Adrenal gland (tissue), 12 donors: Measurements from ENCODE around the gene TNFRSF19. TPM values are rescaled to one million over a fixed set of nuclear protein-coding genes. Genes with fewer than 3 reads are reported as not detected.

Source experiments
- DNase-seq, 7 donors: peaks; one replicate each; pipeline ENCODE4 v3.0.0-alpha.2; 2019 to 2020
- H3K27ac ChIP-seq, 5 donors: fragments of 200-600 bp; sonication (generic) in 4 of 5; 1 replicate in 3 of 5; 2 replicates in 2 of 5; pipeline versions ENCODE4 v1.5.1 to v1.8.0; 2016 to 2020; ENCODE audit warnings: mild to moderate bottlenecking in 1 of 5
- H3K27me3 ChIP-seq: fragments of 200-600 bp; 2 replicates; pipeline ENCODE4 v1.8.0; 2021
- H3K36me3 ChIP-seq, 2 donors: fragments of 200-600 bp; replicated peaks in 1 of 2; 1 replicate in 1 of 2; 2 replicates in 1 of 2; pipeline versions ENCODE4 v1.5.1 to v1.8.0; 2018 to 2022
- H3K4me1 ChIP-seq, 2 donors: fragments of 200-600 bp; replicated peaks in 1 of 2; 1 replicate in 1 of 2; 2 replicates in 1 of 2; pipeline versions ENCODE4 v1.5.1 to v1.8.0; 2018 to 2021
- H3K4me3 ChIP-seq, 4 donors: fragments of 200-600 bp; sonication (generic) in 3 of 4; one replicate each; pipeline ENCODE4 v1.5.1; 2016 to 2018
- H3K9me3 ChIP-seq, 3 donors: fragments of 200-600 bp; sonication (generic) in 1 of 3; replicated peaks in 1 of 3; 1 replicate in 2 of 3; 2 replicates in 1 of 3; pipeline versions ENCODE4 v1.5.1 to v1.8.0; 2016 to 2021
- CTCF ChIP-seq, 6 experiments: fragments of 450-650 bp in 4 of 6; fragments of 200-600 bp in 2 of 6; sonication (generic) in 1 of 6; IDR thresholded peaks; 1 replicate in 5 of 6; 2 replicates in 1 of 6; pipeline versions ENCODE4 v1.5.1 to v1.8.0; 2016 to 2021; ENCODE audit warnings: antibody characterized with exemption in 6 of 6, mild to moderate bottlenecking in 2 of 6, moderate library complexity in 1 of 6
- POLR2A ChIP-seq, 2 donors: fragments of 450-650 bp; IDR thresholded peaks; one replicate each; pipeline ENCODE4 v1.6.1; 2017; ENCODE audit warnings: antibody characterized with exemption in 2 of 2, mild to moderate bottlenecking in 2 of 2, moderate library complexity in 1 of 2
- WGBS, 4 donors: extraction: QIAGEN DNeasy Blood & Tissue Kit in 2 of 4; methylation state at CpG; one replicate each; pipeline versions ENCODE4 v1.1.5 to v1.1.7; 2013 to 2017; 5-methylcytosine and 5-hydroxymethylcytosine counted together
- intact Hi-C, 2 donors: fragments of 100-400 bp; cut with DNase I; formaldehyde crosslinking; loops; one replicate each; pipeline versions ENCODE4 v1.14.1 to v1.15.0; 2022 to 2023
- polyA plus RNA-seq, 3 donors: library from polyadenylated mRNA; stranded (reverse); fragments of 200-250 nt in 2 of 3; fragments of 350-450 nt in 1 of 3; fragmentation: Illumina TruSeq in 1 of 3; extraction: RNeasy Lipid Tissue Mini Kit (QIAGEN cat#74804) in 1 of 3; gene quantifications; one replicate each; pipeline ENCODE4 v1.2.3, GENCODE V29; 2013 to 2014
- total RNA-seq, 9 donors: library from RNA; depleted of rRNA in 4 of 9; stranded (reverse); fragments of >200 nt in 4 of 9; fragments of 120-200 nt in 1 of 9; fragmentation: NEBNext Ultra II Directional in 1 of 9; extraction: Animal tissue kit (Norgen Biotek cat#: 25700) in 1 of 9; gene quantifications; one replicate each; pipeline versions ENCODE4 v1.1.0 to v1.2.4, GENCODE V29; 2013 to 2023
- donor health status: healthy with polysubstance abuse.
- donor health status: Bipolar disorder and iron deficiency.
- donor health status: DM: yes; HTN: yes; CAD: no.
- donor health status: DM: no; HTN: no; CAD: no.
- donor health status: DM: no; HTN: no; CAD: no.
- donor health status: DM: yes; HTN: yes; CAD: no.

The TNFRSF19 gene
- total and polyA plus RNA-seq, 12 donors = 0.88 to 6.7 (median 3.3) TPM

- WGBS, 4 donors = 81 to 89% (median 83%) methylated on average over 4 of the region's 4 CpGs
Measured at GRCh38 chr13:23541221-23541824, 28.9 kb upstream of the TNFRSF19 start.

GRCh38 chr13:23544668-23545067 lies 25.5 kb upstream of the TNFRSF19 start:
- TF ChIP-seq POLR2A (IDR thresholded peaks at IDR 0.05) = no peak
- no peak for TF ChIP-seq CTCF (IDR thresholded peaks at IDR 0.05)
- intact Hi-C loops = no loop called here
- 67 to 81% (median 76%) methylated on average over 4 of the region's 4 CpGs for WGBS, 4 donors

More at GRCh38 chr13:23541221-23541824, 28.9 kb upstream of the TNFRSF19 start:
- intact Hi-C loops = no loop called here
- DNase-seq = no peak
- H3K9me3 ChIP-seq = no peaks in the 10 kb centered on the region
- no peaks in the 10 kb centered on the region for H3K36me3 ChIP-seq
- no peak overlapping the region for H3K27ac ChIP-seq
- no peaks in the 10 kb centered on the region for H3K27me3 ChIP-seq
- TF ChIP-seq CTCF (IDR thresholded peaks at IDR 0.05) = no peak
- no peak for TF ChIP-seq POLR2A (IDR thresholded peaks at IDR 0.05)
- no peak overlapping the region for H3K4me3 ChIP-seq
- H3K4me1 ChIP-seq = no peaks in the 10 kb centered on the region

GRCh38 chr13:23547000-23547590 lies 23.1 kb upstream of the TNFRSF19 start:
- TF ChIP-seq POLR2A (IDR thresholded peaks at IDR 0.05) (no peak), CTCF (IDR thresholded peaks at IDR 0.05) (no peak)
- Histone ChIP-seq H3K27me3 (peaks cover 4% of the 10 kb centered on the region), H3K9me3 (no peaks in the 10 kb centered on the region), H3K4me3 (peak overlapping the region in 3 of 4 donors; percentile 7 to 51 (median 35)), H3K4me1 (peaks cover 0 to 3% of the 10 kb centered on the region in 2 donors), H3K27ac (peak overlapping the region in 2 of 5 donors; percentile 1 to 14), H3K36me3 (no peaks in the 10 kb centered on the region)
- DNase-seq = peak in 4 of 7 donors; percentile 21 to 40 (median 27)
- intact Hi-C loops = no loop called here
- 1 to 16% (median 6%) methylated on average over 31 of the region's 31 CpGs for WGBS, 4 donors

More at GRCh38 chr13:23544668-23545067, 25.5 kb upstream of the TNFRSF19 start:
- Histone ChIP-seq H3K27me3 (peaks cover 4% of the 10 kb centered on the region), H3K4me1 (peaks cover 0 to 3% of the 10 kb centered on the region in 2 donors), H3K9me3 (no peaks in the 10 kb centered on the region), H3K4me3 (no peak overlapping the region), H3K36me3 (no peaks in the 10 kb centered on the region), H3K27ac (no peak overlapping the region)
- no peak for DNase-seq

GRCh38 chr13:23549724-23550123 lies 20.5 kb upstream of the TNFRSF19 start:
- intact Hi-C loops = no loop called here
- Histone ChIP-seq H3K9me3 (no peaks in the 10 kb centered on the region), H3K4me3 (no peak overlapping the region), H3K27me3 (peaks cover 4% of the 10 kb centered on the region), H3K36me3 (no peaks in the 10 kb centered on the region), H3K4me1 (peaks cover 0 to 3% of the 10 kb centered on the region in 2 donors), H3K27ac (no peak overlapping the region)
- TF ChIP-seq CTCF (IDR thresholded peaks at IDR 0.05) (no peak), POLR2A (IDR thresholded peaks at IDR 0.05) (no peak)
- no peak for DNase-seq
